HG03025 (cell line): Measurements from ENCODE around the gene GJD2.

Experiments used
- ATAC-seq: cut with Tn5 transposase; IDR thresholded peaks from one replicate; pipeline ENCODE4 v1.9.1; 2021; ENCODE audit warnings: mild to moderate bottlenecking, moderate library complexity; ENCODE audit not compliant: unreplicated experiment, low FRiP score

GJD2 gene

GRCh38 chr15:34754674-34755418 is at the start of gene GJD2:
Gene GJD2 (minus strand): TSS chr15:34754998. CDS start chr15:34754488, 510 bp downstream.
- no peak for ATAC-seq

- no peak for ATAC-seq
Observed at GRCh38 chr15:34804113-34804512, 49.3 kb upstream of the GJD2 start.

DNA sequence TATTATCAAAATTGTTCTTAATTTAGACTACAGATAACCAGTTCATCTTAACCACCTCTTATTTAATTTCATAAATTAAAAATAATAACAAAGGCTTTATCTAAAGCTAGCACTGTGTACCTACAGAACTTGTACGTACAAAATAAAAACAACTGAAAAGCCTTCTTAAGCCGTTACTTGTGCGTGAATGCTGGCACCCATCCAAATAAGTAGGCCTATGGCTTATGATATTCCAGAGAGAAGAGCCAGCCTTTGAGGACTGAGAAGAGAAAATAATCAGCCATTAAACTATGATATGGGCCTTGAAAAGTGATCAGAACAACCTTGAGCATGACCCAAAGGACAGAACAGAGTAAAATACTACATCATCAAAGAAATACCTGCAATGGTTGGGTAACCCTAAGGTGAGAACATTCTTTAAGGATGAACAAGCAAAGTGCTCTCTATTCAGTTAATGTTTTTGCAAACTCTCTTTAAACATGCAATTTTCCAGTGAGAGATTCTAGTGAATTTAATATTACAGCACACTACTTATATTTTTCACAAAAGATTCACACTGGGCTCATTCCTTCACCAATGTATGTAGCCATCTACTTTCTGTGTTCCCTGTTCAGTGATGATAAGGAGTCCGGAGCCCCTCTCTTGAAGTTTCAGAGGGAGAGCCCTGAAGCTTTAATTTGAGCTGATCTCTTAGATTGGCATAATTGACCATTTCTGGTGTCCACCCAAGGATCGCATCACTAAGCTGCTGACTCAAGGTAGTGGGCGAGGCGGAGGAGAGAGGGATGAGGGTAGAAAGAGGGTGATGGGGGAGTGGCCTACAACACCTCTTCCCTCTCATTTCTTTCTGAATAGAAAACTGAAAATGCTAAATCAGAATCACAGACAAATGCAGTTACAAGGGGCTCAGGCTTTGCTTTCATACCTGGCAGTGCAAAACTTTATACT is 48.3 kb upstream of the GJD2 start:
- no peak for ATAC-seq

- ATAC-seq, result no peak
Observed at GRCh38 chr15:34802371-34802770, 47.6 kb upstream of the GJD2 start.

GRCh38 chr15:34799149-34800101 is 44.6 kb upstream of the GJD2 start:
- no peak for ATAC-seq

GRCh38 chr15:34796847-34797435 is 42.1 kb upstream of the GJD2 start:
- ATAC-seq, result no peak

DNA sequence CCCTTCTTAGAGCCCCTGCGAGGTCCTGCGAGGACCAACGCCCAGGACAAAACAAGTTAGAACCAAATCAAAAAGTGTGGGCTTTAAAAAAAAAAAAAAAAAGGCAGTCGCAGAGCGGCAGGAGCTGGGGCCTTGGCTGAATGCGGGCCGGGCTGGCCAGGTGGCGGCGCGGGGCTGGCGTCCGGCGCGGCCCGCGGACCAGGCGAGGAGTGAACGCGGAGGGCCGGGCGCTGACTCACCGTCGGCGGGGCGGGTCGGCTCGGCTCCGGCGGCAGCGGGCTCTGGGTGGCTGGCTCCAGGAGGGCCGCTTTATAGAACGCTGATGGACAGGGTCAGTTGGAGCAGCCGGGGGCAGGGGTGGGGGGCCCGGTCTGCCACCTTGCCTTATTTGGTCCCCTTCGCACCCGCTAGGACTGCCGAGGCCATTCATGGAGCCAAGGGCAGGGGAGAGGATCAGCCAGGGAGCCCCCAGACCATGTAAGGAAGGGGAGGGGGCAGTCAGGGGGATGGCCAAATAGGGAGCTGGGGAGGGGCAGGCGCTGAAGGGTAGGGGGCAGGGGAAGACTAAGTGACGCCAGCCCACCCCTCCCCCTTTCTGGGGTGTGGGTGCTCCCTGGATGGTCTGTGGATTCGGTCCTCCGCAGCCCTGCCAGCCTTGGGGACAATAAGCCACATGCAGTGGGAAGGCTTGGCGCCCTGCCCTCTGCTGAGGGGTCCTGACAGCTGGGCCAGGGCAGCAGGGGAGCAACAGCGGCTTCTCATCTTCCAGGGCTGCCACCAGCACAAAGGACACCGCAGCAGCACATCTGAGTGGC is 40.7 kb upstream of the GJD2 start, which contains the start of gene ACTC1:
TSS of gene ACTC1 (minus strand) at position 283 of the 815 bp plus-strand sequence. CDS start 741 bp downstream, outside the sequence.
- ATAC-seq, result no peak

- ATAC-seq, result no peak
Observed at GRCh38 chr15:34794590-34795206, 39.9 kb upstream of the GJD2 start.

DNA sequence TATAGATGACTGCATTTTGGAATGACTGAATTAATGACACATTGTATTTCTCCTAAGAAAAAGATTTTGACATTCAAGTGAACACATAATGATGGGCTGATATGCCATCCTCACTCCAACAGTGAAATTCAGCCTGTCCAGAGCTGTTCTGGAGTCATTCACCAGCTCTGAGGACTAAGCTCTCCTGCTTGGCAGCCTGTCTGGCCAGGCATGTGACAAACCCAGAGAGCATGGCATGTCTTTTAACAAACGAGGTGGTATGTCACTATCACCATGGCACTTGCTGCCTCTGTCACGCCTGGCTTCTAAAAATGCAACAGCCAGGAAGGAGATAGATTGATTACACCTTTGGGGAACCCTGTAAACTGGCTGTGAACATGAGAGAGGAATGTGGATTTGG is 39.1 kb upstream of the GJD2 start:
- no peak for ATAC-seq

DNA sequence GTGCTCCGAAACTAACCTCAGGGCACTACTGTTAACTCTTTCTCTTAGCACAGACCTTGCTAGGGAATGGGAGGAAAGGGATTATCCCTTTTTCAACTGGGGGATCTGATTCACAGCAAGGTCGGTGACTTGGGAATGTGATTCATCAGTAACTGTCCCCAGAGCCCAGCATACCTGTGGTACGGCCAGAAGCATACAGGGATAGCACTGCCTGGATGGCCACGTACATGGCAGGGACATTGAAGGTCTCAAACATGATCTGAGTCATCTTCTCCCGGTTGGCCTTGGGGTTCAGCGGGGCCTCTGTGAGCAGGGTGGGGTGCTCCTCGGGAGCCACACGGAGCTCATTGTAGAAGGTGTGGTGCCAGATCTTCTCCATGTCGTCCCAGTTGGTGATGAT is 38.3 kb upstream of the GJD2 start:
- ATAC-seq, result no peak

- ATAC-seq, result no peak
Observed at GRCh38 chr15:34791701-34792100, 36.9 kb upstream of the GJD2 start.

DNA sequence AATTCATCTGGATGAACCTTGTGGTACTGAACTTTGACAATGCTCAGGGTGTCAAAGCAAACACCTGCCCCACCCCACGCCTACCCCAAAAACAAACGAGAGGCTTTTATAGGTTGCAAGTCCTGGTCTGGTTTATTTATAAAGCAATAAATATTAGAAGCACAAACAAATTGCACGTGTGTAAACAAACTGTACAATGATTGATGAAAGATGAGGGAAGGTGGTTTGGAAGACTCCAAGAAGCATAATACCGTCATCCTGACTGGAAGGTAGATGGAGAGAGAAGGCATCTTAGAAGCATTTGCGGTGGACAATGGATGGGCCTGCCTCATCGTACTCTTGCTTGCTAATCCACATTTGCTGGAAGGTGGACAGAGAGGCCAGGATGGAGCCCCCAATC is 35.3 kb upstream of the GJD2 start:
- ATAC-seq, result no peak

DNA sequence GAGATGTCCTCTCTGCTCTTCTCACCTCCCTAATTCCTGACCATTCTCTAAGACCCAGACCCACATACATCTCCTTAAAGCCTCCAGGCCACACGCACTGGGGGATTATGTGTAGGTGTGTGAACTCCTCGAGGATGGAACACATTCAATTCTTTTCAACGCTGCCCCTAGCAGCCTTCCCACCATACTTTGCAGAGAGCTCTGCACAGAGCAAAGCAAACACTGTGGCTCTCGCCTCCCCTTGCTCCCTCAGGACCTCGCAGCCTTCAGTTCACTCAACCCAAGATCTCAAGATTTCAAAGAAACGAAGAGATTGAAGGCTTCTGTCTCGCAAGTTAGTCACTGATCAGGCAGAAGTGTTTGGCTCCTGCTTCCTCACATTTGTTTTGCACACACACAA is 34.5 kb upstream of the GJD2 start:
- no peak for ATAC-seq

DNA sequence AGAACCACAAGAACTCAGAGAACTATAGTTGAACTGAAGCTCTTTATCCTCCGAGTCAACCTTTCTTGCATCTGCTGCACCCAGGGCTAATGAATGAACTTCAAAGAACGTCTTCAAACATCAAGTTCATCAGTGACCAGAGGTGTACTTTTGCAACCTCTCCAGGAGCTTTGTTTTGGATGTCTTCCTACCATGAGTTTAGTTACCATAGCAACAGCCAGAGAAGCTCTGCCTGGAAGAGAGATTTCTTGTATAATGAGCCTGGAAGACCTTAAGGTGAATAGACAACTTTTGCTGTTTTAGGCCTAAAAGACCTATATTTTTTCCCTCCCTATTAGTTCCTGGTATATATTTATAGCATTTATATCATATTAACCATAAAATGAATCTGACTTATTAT is 31.4 kb upstream of the GJD2 start:
- ATAC-seq, result no peak

DNA sequence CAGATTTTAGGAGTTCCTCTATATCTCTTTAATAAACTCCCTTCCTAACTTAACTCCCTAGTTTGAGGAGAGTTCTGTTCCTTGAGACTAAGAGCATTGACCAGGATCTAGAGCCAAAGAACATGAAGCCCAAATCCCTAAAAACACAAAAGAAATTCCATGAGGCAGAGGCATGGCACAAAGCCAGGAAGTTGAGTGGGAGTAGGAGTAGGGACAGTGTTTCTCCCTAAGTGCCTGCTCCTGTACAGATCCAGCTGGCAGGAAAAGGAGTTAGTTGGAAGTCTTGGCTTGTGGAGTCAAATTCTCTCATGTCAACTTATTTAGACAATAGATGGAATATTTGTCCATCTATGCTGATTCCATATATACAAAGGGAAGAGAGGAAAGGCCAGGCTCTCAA is 29.2 kb upstream of the GJD2 start:
- no peak for ATAC-seq

DNA sequence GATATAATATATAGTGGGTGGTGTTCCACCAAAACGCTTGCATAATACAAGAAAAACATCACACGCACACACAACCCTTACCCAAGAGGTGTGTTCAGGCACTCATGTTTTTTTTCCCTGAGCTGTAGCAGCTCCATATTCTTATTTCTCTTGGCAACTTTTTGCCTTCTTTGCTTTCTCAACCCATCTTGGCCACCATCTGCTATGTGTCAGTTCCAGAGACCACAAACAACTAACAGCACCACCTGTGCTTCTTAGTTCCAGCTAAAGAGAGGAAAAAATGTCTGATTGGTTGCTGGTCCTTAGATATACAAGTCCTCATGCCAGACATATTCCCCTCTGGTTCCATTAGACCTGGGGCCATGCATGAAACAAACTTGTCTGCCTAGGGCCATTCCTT is 28.6 kb upstream of the GJD2 start:
- no peak for ATAC-seq

GRCh38 chr15:34782901-34783300 is 28.1 kb upstream of the GJD2 start:
- ATAC-seq, result no peak

- ATAC-seq, result no peak
Observed at GRCh38 chr15:34780725-34781124, 25.9 kb upstream of the GJD2 start.

DNA sequence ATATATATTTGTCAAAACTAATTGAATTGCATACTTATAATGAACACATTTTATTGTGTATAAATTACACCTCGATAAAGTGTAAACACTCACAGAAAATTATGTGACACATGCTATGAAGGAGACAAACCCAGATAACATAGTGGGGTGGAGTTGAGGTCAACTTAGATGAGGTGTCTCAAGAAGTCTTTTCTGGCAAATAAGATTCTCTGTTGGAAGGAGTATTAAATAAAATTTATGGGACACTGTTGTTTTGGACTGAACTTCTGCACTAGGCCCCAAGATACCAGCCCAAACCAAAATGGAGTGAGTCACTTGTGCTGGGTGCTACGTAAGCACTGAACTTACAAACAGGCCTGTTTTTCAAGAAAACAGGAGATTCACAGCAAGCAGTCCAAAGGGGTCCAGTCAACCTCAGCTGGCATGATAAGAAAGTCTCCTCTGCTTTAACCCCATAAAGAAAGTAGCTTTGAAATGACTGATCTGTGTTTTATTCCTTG is 21.9 kb upstream of the GJD2 start:
- ATAC-seq, result no peak
